Liver (tissue), 9 donors: ENCODE measurements around the gene GGNBP2. TPM values are rescaled to one million over a fixed set of nuclear protein-coding genes. Genes with fewer than 3 reads are reported as not detected.

Experiments
- DNase-seq: peaks from one replicate; pipeline ENCODE4 v3.0.0-alpha.2; 2017; ENCODE audit warnings: low spot score
- H3K27ac ChIP-seq, 2 donors: one replicate each; pipeline ENCODE4 v1.7.0; 2013; ENCODE audit warnings: inconsistent platforms in 2 of 2, low read length in 2 of 2, control low read depth in 1 of 2, low read depth in 1 of 2, mild to moderate bottlenecking in 1 of 2
- H3K27me3 ChIP-seq, 4 donors: one replicate each; pipeline versions ENCODE4 v1.6.1 to v1.7.0; 2013; ENCODE audit warnings: low read length in 3 of 4, inconsistent platforms in 1 of 4, mild to moderate bottlenecking in 1 of 4, moderate library complexity in 1 of 4; ENCODE audit not compliant: control insufficient read depth in 4 of 4, insufficient read depth in 4 of 4
- H3K36me3 ChIP-seq, 4 donors: one replicate each; pipeline versions ENCODE4 v1.6.1 to v1.7.0; 2013; ENCODE audit warnings: low read length in 3 of 4, mild to moderate bottlenecking in 3 of 4, low read depth in 1 of 4, moderate library complexity in 1 of 4; ENCODE audit not compliant: control insufficient read depth in 4 of 4, insufficient read depth in 3 of 4
- H3K4me1 ChIP-seq, 4 donors: one replicate each; pipeline versions ENCODE4 v1.6.1 to v1.7.0; 2013; ENCODE audit warnings: low read length in 3 of 4, mild to moderate bottlenecking in 3 of 4, moderate library complexity in 1 of 4; ENCODE audit not compliant: control insufficient read depth in 4 of 4, insufficient read depth in 4 of 4
- H3K4me3 ChIP-seq, 3 donors: one replicate each; pipeline versions ENCODE4 v1.6.1 to v1.7.0; 2013; ENCODE audit warnings: low read length in 3 of 3, control low read depth in 1 of 3, low read depth in 1 of 3, mild to moderate bottlenecking in 1 of 3
- H3K9ac ChIP-seq, 2 donors: one replicate each; pipeline ENCODE4 v1.7.0; 2013; ENCODE audit warnings: low read length in 2 of 2, mild to moderate bottlenecking in 2 of 2, moderate library complexity in 2 of 2, control low read depth in 1 of 2, low read depth in 1 of 2
- H3K9me3 ChIP-seq, 4 donors: one replicate each; pipeline versions ENCODE4 v1.6.1 to v1.7.0; 2013; ENCODE audit warnings: low read length in 3 of 4; ENCODE audit not compliant: control insufficient read depth in 4 of 4
- ATF3 ChIP-seq: IDR thresholded peaks from 2 replicates; pipeline ENCODE4 v1.6.1; 2016; ENCODE audit warnings: antibody characterized with exemption
- CTCF ChIP-seq: fragments of 150-350 bp; IDR thresholded peaks from 2 replicates; pipeline ENCODE4 v1.5.1; 2017; ENCODE audit warnings: improper control_type of control experiment, low read depth, low read length; ENCODE audit not compliant: missing input control
- EGR1 ChIP-seq, 2 donors: IDR thresholded peaks; 2 replicates each; pipeline ENCODE4 v1.6.1; 2016 to 2018; ENCODE audit warnings: antibody characterized with exemption in 2 of 2, low read depth in 2 of 2
- FOXA1 ChIP-seq: IDR thresholded peaks from 2 replicates; pipeline ENCODE4 v1.6.1; 2016; ENCODE audit warnings: antibody characterized with exemption
- FOXA2 ChIP-seq: IDR thresholded peaks from 2 replicates; pipeline ENCODE4 v1.6.1; 2016; ENCODE audit warnings: antibody characterized with exemption
- GABPA ChIP-seq, 2 donors: IDR thresholded peaks in 1 of 2; conservative IDR thresholded peaks in 1 of 2; 2 replicates each; pipeline ENCODE4 v1.6.1; 2016; ENCODE audit warnings: antibody characterized with exemption in 2 of 2, mild to moderate bottlenecking in 1 of 2, moderate library complexity in 1 of 2
- HNF4A ChIP-seq, 2 donors: conservative IDR thresholded peaks; 2 replicates each; pipeline ENCODE4 v1.6.1; 2016; ENCODE audit warnings: antibody characterized with exemption in 2 of 2, mild to moderate bottlenecking in 2 of 2
- HNF4G ChIP-seq: IDR thresholded peaks from 2 replicates; pipeline ENCODE4 v1.6.1; 2016; ENCODE audit warnings: antibody characterized with exemption
- JUND ChIP-seq, 2 donors: IDR thresholded peaks; 2 replicates each; pipeline ENCODE4 v1.6.1; 2016; ENCODE audit warnings: antibody characterized with exemption in 2 of 2
- MAX ChIP-seq: IDR thresholded peaks from 2 replicates; pipeline ENCODE4 v1.6.1; 2016; ENCODE audit warnings: antibody characterized with exemption
- NR2F2 ChIP-seq: IDR thresholded peaks from 2 replicates; pipeline ENCODE4 v1.6.1; 2016; ENCODE audit warnings: antibody characterized with exemption
- RAD21 ChIP-seq, 2 donors: IDR thresholded peaks; 2 replicates each; pipeline ENCODE4 v1.6.1; 2016; ENCODE audit warnings: antibody characterized with exemption in 2 of 2, mild to moderate bottlenecking in 2 of 2
- REST ChIP-seq: IDR thresholded peaks from 2 replicates; pipeline ENCODE4 v1.6.1; 2016; ENCODE audit warnings: antibody characterized with exemption, mild to moderate bottlenecking
- RXRA ChIP-seq, 2 donors: IDR thresholded peaks; 2 replicates each; pipeline ENCODE4 v1.6.1; 2017 to 2018; ENCODE audit warnings: antibody characterized with exemption in 2 of 2, mild to moderate bottlenecking in 1 of 2
- SP1 ChIP-seq: IDR thresholded peaks from 2 replicates; pipeline ENCODE4 v1.6.1; 2018; ENCODE audit warnings: antibody characterized with exemption, mild to moderate bottlenecking
- TAF1 ChIP-seq: conservative IDR thresholded peaks from 2 replicates; pipeline ENCODE4 v1.6.1; 2016; ENCODE audit warnings: antibody characterized with exemption, mild to moderate bottlenecking
- YY1 ChIP-seq: IDR thresholded peaks from 2 replicates; pipeline ENCODE4 v1.6.1; 2016; ENCODE audit warnings: antibody characterized with exemption, mild to moderate bottlenecking
- WGBS: extraction: QIAGEN DNeasy Blood & Tissue Kit; methylation state at CpG from one replicate; pipeline ENCODE4 v1.1.7; 2013; 5-methylcytosine and 5-hydroxymethylcytosine counted together
- polyA plus RNA-seq, 2 donors: library from polyadenylated mRNA; stranded (reverse) in 1 of 2; unstranded in 1 of 2; fragments of 200-250 nt in 1 of 2; fragments of >200 nt in 1 of 2; fragmentation: Nextera tagmentation in 1 of 2; extraction: Ambion mirVana in 1 of 2; gene quantifications; one replicate each; pipeline versions ENCODE4 v1.2.1 to v1.2.3, GENCODE V29; 2013 to 2015
- total RNA-seq, 2 donors: library from RNA; depleted of rRNA; stranded (reverse); fragments of >200 nt; gene quantifications; one replicate each; pipeline ENCODE4 v1.2.3, GENCODE V29; 2014
- donor health status: healthy.
- donor health status: healthy.
- donor health status: healthy.
- donor health status: healthy.
- donor health status: healthy.

GGNBP2 gene
- total and polyA plus RNA-seq, 4 donors, result 19.6 to 48.6 (median 34.3) TPM

DNA sequence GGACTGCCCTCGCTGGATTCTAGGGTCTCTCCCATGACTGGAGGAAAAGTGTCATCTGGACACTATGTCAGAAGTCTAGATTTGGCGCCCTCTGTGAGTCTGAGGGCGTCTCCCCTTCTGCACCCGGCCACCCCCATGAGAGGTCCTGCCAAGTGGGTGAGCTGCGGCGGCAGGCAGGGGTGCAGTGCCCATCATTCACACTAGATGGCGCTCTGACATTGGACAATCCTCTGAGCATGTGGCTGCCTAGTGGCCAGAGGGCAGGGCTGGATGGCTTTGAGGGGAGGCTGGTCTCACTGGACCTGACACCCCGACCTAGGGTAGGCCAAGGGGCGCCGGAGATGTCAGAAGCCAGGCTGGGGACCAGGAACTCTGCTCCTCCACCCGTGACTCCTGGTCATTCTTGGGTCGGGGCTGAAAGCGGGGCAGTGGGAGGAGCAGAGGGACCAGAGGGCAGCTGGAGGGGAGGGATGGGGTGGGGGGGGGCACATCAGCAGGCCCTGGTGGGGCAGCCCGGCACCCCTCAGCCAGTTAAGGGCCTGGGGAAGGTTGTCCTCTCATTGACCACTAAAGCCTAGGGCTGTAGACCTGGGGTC lies 84.6 kb downstream of the GGNBP2 start:
- H3K27me3 ChIP-seq, result no peaks in the 10 kb centered on the region
- DNase-seq, result peak; percentile 90
- no peak overlapping the region for H3K4me3 ChIP-seq
- no peak overlapping the region for H3K9ac ChIP-seq
- no peaks in the 10 kb centered on the region for H3K9me3 ChIP-seq
- H3K4me1 ChIP-seq, result peaks cover 0 to 10% (median 6%) of the 10 kb centered on the region in 4 donors
- H3K27ac ChIP-seq, result no peak overlapping the region
- peak; percentile 94 to 97 for TF ChIP-seq RAD21 (IDR thresholded peaks at IDR 0.05)
- no peak for TF ChIP-seq SP1
- TF ChIP-seq EGR1 (IDR thresholded peaks at IDR 0.05; ENCODE audit: low read depth in 2 of 2), result no peak
- no peak for TF ChIP-seq HNF4G
- TF ChIP-seq MAX, result no peak
- TF ChIP-seq FOXA1, result no peak
- no peak for TF ChIP-seq YY1
- TF ChIP-seq RXRA (IDR thresholded peaks at IDR 0.05), result peak in 1 of 2 donors; percentile 23
- no peak for TF ChIP-seq JUND (IDR thresholded peaks at IDR 0.05)
- TF ChIP-seq REST, result no peak
- TF ChIP-seq TAF1, result no peak
- peak; percentile 98 for TF ChIP-seq CTCF
- no peaks in the 10 kb centered on the region for H3K36me3 ChIP-seq
- WGBS, result 15% methylated on average over 14 of the region's 14 CpGs

DNA sequence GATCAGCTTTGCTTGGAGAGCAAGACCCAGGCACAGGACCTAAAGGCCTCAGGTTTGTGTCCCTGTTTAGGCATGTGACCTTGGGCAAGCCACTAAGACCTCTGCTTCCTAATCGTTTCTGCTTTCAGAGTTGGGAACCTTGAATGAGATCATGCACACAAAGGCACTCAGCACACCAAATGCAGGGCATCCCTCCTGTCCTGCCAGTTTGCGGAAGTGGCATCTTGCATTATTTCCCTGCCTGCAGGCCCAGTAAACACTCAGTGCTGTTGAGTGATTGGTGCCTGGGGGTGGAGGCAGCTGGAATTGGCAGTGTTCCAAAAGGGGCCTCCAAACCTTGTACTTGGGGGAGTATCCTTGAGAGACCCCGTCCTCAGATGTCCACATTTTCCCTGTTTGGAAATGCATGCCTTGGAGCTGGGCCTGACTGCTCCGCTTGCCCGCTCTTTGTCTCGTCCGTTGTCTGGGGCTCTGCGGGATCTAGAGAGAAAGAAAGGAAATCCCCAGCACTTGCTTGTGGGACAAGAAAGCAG lies 85.3 kb downstream of the GGNBP2 start:
- Histone ChIP-seq H3K9ac (no peak overlapping the region), H3K9me3 (no peaks in the 10 kb centered on the region), H3K36me3 (no peaks in the 10 kb centered on the region), H3K4me3 (no peak overlapping the region), H3K27ac (no peak overlapping the region), H3K27me3 (no peaks in the 10 kb centered on the region), H3K4me1 (peaks cover 0 to 10% (median 6%) of the 10 kb centered on the region in 4 donors)
- DNase-seq, result no peak
- 78% methylated on average over 8 of the region's 8 CpGs for whole genome bisulfite sequencing
- no peak for TF ChIP-seq JUND (IDR thresholded peaks at IDR 0.05)
- no peak for TF ChIP-seq YY1
- TF ChIP-seq ATF3, result no peak
- TF ChIP-seq HNF4A (conservative IDR thresholded peaks at IDR 0.05), result no peak
- no peak for TF ChIP-seq RXRA (IDR thresholded peaks at IDR 0.05)
- TF ChIP-seq SP1, result no peak
- TF ChIP-seq REST, result no peak
- no peak for TF ChIP-seq HNF4G
- TF ChIP-seq GABPA (IDR thresholded peaks at IDR 0.05 in 1 of 2, conservative IDR thresholded peaks at IDR 0.05 in 1 of 2), result no peak
- TF ChIP-seq NR2F2, result no peak
- TF ChIP-seq RAD21 (IDR thresholded peaks at IDR 0.05), result no peak
- TF ChIP-seq FOXA2, result no peak
- TF ChIP-seq MAX, result no peak
- no peak for TF ChIP-seq EGR1 (IDR thresholded peaks at IDR 0.05; ENCODE audit: low read depth in 2 of 2)
- TF ChIP-seq CTCF, result no peak
- no peak for TF ChIP-seq TAF1
